ENCODE data around the gene GNAZ. TPM values are rescaled to one million over a fixed set of nuclear protein-coding genes. Genes with fewer than 3 reads are reported as not detected.

GNAZ gene
- total RNA-seq, 1 experiment from 2014 or later, result 5.0 TPM

DNA sequence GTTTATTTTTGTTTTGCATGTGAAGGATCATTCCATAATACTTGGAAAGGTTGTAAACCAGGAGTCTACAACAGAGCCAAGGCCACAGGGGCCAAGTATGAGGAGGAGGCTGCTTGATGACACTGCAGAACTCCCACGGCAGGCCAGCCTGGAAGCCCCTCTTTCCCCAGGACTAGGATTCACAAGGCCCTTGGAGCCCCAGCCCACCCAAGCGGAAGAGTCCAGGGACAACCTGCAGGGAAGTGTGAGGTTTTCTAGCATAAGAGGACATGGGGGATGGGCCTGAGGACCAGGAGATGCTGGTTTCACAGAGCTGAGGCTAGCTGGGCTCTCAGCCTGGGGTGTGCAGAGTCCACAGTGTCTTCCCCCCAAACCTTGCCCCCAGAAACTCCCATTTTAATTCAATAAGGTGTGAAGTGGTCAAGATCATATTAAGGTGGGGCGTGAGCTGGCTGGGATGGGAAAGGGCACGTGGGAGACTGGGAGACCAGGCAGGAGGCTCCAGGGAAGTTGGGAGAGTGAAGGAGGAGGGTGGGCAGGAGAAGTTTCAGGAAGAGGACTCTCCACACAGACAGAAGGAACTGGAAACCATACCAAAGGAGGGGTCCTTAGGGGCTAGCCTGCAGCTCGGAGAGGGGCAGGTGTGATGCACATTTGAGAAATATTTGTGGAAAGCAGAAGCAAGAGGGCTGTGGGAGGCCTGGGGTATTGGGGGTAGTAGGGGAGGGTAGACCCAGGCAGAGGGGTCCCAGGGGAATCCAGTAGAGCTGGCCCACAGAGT lies 12.4 kb downstream of the GNAZ start:
- H3K4me1 ChIP-seq (ENCODE audit: insufficient read depth, low read length), result no peaks in the 10 kb centered on the region
- H3K18ac ChIP-seq (ENCODE audit: insufficient read length, low read depth, low read length), result no peak overlapping the region
- no peak overlapping the region for H2AK5ac ChIP-seq (ENCODE audit: insufficient read length, low read length)
- H3K4ac ChIP-seq (ENCODE audit: low read depth, low read length), result no peak overlapping the region
- TF ChIP-seq, protein P1, sequence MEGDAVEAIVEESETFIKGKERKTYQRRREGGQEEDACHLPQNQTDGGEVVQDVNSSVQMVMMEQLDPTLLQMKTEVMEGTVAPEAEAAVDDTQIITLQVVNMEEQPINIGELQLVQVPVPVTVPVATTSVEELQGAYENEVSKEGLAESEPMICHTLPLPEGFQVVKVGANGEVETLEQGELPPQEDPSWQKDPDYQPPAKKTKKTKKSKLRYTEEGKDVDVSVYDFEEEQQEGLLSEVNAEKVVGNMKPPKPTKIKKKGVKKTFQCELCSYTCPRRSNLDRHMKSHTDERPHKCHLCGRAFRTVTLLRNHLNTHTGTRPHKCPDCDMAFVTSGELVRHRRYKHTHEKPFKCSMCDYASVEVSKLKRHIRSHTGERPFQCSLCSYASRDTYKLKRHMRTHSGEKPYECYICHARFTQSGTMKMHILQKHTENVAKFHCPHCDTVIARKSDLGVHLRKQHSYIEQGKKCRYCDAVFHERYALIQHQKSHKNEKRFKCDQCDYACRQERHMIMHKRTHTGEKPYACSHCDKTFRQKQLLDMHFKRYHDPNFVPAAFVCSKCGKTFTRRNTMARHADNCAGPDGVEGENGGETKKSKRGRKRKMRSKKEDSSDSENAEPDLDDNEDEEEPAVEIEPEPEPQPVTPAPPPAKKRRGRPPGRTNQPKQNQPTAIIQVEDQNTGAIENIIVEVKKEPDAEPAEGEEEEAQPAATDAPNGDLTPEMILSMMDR (conservative IDR thresholded peaks at IDR 0.05), result no peak
- H3K9me3 ChIP-seq (ENCODE audit: control insufficient read depth, low read depth, low read length), result no peaks in the 10 kb centered on the region
- H2AFZ ChIP-seq (ENCODE audit: low read length), result no peak overlapping the region
- no peak overlapping the region for H4K91ac ChIP-seq (ENCODE audit: insufficient read length, low read depth, low read length)
- H3K36me3 Mint-ChIP-seq (ENCODE audit: insufficient read depth in 1 of 3, low read depth in 3 of 3), result no peaks in the 10 kb centered on the region
- H3T11ph ChIP-seq (ENCODE audit: low read length), result no peak overlapping the region
- no peaks in the 10 kb centered on the region for H4K20me1 ChIP-seq (ENCODE audit: control insufficient read depth, insufficient read depth, insufficient read length)
- no peak overlapping the region for H3K4me2 ChIP-seq (ENCODE audit: insufficient read depth, insufficient read length, low read length)
- H3K27me3 ChIP-seq (ENCODE audit: insufficient read depth, low read length), result no peaks in the 10 kb centered on the region
- no peak overlapping the region; the same call in 1 of the 2 replicates for H3K14ac ChIP-seq (ENCODE audit: insufficient read depth, low read length)
- no peak overlapping the region for H2BK15ac ChIP-seq (ENCODE audit: low read depth, low read length)
- peaks cover 32% of the 10 kb centered on the region for H3K27me3 Mint-ChIP-seq (ENCODE audit: low read depth)
- no peaks in the 10 kb centered on the region for H3K79me2 ChIP-seq (ENCODE audit: insufficient read depth, low read length)
- no peak overlapping the region for H2BK20ac ChIP-seq (ENCODE audit: low read depth, low read length, poor library complexity, severe bottlenecking)
- peaks cover 10 to 39% of the 10 kb centered on the region in 2 experiments for H3K4me1 Mint-ChIP-seq
- no peak overlapping the region for H3K9ac ChIP-seq (ENCODE audit: extremely low read depth, insufficient read length, low read length)
- no peak overlapping the region for H3K56ac ChIP-seq (ENCODE audit: insufficient read length, low read depth, low read length)
- H3K27ac ChIP-seq (ENCODE audit: insufficient read length, low read depth, low read length), result no peak overlapping the region
- H3K4me3 Mint-ChIP-seq, result no peak overlapping the region
- H3K23ac ChIP-seq (ENCODE audit: insufficient read length, low read depth, low read length), result no peak overlapping the region
- H3K23me2 ChIP-seq (ENCODE audit: insufficient read length, low read depth, low read length, poor library complexity, severe bottlenecking), result no peaks in the 10 kb centered on the region
- no CpG with 5 or more reads among the region's 5 CpGs for WGBS (ENCODE audit: extremely low coverage, insufficient read length, low lambda C conversion rate)
- H4K5ac ChIP-seq (ENCODE audit: insufficient read length, low read depth, low read length), result no peak overlapping the region
- no peak overlapping the region for H2BK12ac ChIP-seq (ENCODE audit: insufficient read length, low read depth, low read length)
- H2BK5ac ChIP-seq (ENCODE audit: insufficient read length, low read length), result no peak overlapping the region
- no peak for DNase-seq
- peak overlapping the region in 1 of 3 experiments; percentile 58; a peak in 3 of 7 replicates for H3K27ac Mint-ChIP-seq
- H3K79me1 ChIP-seq (ENCODE audit: insufficient read depth, low read depth, low read length, poor library complexity, severe bottlenecking), result no peaks in the 10 kb centered on the region
- H2BK120ac ChIP-seq (ENCODE audit: low read depth, low read length, poor library complexity, severe bottlenecking), result no peak overlapping the region
- no peak overlapping the region for H4K8ac ChIP-seq (replicated peaks; ENCODE audit: insufficient read length, low read depth, low read length)
- no peaks in the 10 kb centered on the region for H3K9me3 Mint-ChIP-seq
